Measurements from ENCODE around the gene WDPCP. TPM values are rescaled to one million over a fixed set of nuclear protein-coding genes. Genes with fewer than 3 reads are reported as not detected.

Gene WDPCP
- total and polyA plus RNA-seq, 2 of the 13 experiments (the other 11 are each of a cell fraction or from before 2014, with no cell fraction given), result 2.9 to 5.2 TPM

DNA sequence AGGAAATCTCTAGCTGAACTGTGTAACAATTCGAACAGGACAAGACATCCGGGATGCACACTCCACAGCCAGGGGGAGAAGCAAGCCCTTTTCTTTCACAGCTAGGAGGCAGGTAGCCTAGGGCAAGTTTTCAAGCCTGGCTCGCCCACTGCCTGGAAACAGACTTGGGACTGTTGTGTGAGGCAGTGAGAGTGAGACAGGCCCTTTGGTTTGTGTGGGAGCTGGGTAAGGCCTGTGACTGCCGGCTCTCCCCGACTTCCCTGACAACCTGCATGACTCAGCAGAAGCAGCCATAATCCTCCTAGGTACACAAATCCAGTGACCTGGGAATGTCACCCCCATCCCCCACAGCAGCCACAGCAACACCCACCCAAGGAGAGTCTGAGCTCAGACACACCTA lies 179.7 kb downstream of the WDPCP start:
- FAIRE-seq, result no peak
- intact Hi-C loops (cut with micrococcal nuclease; ENCODE audit: unreplicated experiment), result no loop called here
- DNase-seq (ENCODE audit: low spot score), result peak; percentile 12
- H3K9me3 ChIP-seq (ENCODE audit: low read length), result no peaks in the 10 kb centered on the region
- no peaks in the 10 kb centered on the region for H3K27me3 ChIP-seq (ENCODE audit: control insufficient read depth in 1 of 2, insufficient read depth in 2 of 2, low read length in 2 of 2)
- no peak overlapping the region for H3K9ac ChIP-seq (ENCODE audit: insufficient read depth, low read depth, low read length)
- peaks cover 9% of the 10 kb centered on the region for H3K4me1 ChIP-seq (ENCODE audit: insufficient read depth, low read length)
- H4K20me1 ChIP-seq (ENCODE audit: insufficient read depth, low read length), result no peaks in the 10 kb centered on the region
- peak; percentile 52; the same call in 2 of the 3 replicates for ATAC-seq
- H3K27ac ChIP-seq (ENCODE audit: extremely low read length, insufficient read depth, low read length), result no peak overlapping the region
- 100% methylated on average over 2 of the region's 5 CpGs for WGBS (ENCODE audit: low lambda C conversion rate)
- H2AFZ ChIP-seq (ENCODE audit: low read length), result no peak overlapping the region
- POLR2A ChIA-PET, result no interaction called here
- H3K36me3 ChIP-seq (replicated peaks in 1 of 2; ENCODE audit: control insufficient read depth in 1 of 2, insufficient read depth in 2 of 2, low read length in 2 of 2), result no peaks in the 10 kb centered on the region
- no TSS peak for BruUV-seq (replicated peaks)
- CTCF ChIA-PET (ENCODE audit: low intra/inter-chr PET ratio, low total read pairs), result no interaction called here
- no peaks in the 10 kb centered on the region for H3K79me2 ChIP-seq (ENCODE audit: insufficient read depth, low read length)
- H3K4me3 ChIP-seq (replicated peaks in 1 of 3; ENCODE audit: insufficient read depth in 1 of 3, low read depth in 2 of 3, low read length in 3 of 3), result no peak overlapping the region
- in situ Hi-C loops (cut with HindIII; ENCODE audit: extremely low pct_ligation_motif_present, low pct_unique_long_range_greater_than_20kb), result no loop called here
- no peak overlapping the region for H3K4me2 ChIP-seq (ENCODE audit: low read depth, low read length)
- no peak for TF ChIP-seq ZSCAN12 (CRISPR knock-in tag; IDR thresholded peaks at IDR 0.05)
- TF ChIP-seq GFI1 (CRISPR knock-in tag; IDR thresholded peaks at IDR 0.05; ENCODE audit: borderline replicate concordance), result no peak
- no peak for TF ChIP-seq ZMYM3 (CRISPR knock-in tag; IDR thresholded peaks at IDR 0.05)
- no peak for TF ChIP-seq HNF4G (IDR thresholded peaks at IDR 0.05; ENCODE audit: borderline replicate concordance, low read depth, low read length)
- TF ChIP-seq HNF4G (CRISPR knock-in tag; IDR thresholded peaks at IDR 0.05; ENCODE audit: borderline replicate concordance, low read depth), result no peak
- TF ChIP-seq SRSF4 (IDR thresholded peaks at IDR 0.05; ENCODE audit: low read depth, low read length, poor library complexity, severe bottlenecking), result no peak
- TF ChIP-seq HDAC6 (IDR thresholded peaks at IDR 0.05; ENCODE audit: low read depth, low read length), result no peak
- TF ChIP-seq POGZ (CRISPR knock-in tag; IDR thresholded peaks at IDR 0.05), result 0 out of 2 replicates have a peak, but pooled peaks have one; percentile 17
- TF ChIP-seq FOSL2 (CRISPR knock-in tag; IDR thresholded peaks at IDR 0.05), result peak; percentile 44; the same call in 1 of the 2 replicates
- TF ChIP-seq RBM39 (IDR thresholded peaks at IDR 0.05; ENCODE audit: low read depth, low read length, poor library complexity, severe bottlenecking), result no peak
- TF ChIP-seq, protein P1, sequence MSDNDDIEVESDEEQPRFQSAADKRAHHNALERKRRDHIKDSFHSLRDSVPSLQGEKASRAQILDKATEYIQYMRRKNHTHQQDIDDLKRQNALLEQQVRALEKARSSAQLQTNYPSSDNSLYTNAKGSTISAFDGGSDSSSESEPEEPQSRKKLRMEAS (IDR thresholded peaks at IDR 0.05), result no peak
- 0 out of 2 replicates have a peak, but pooled peaks have one; percentile 16 for TF ChIP-seq HOMEZ (CRISPR knock-in tag; IDR thresholded peaks at IDR 0.05; ENCODE audit: low read depth)
- peak; percentile 16; the same call in 1 of the 2 replicates for TF ChIP-seq ZNF281 (CRISPR knock-in tag; IDR thresholded peaks at IDR 0.05; ENCODE audit: borderline replicate concordance)
- TF ChIP-seq ZMYM4 (CRISPR knock-in tag; IDR thresholded peaks at IDR 0.05), result peak; percentile 39; the same call in 1 of the 2 replicates
- TF ChIP-seq RBFOX2 (IDR thresholded peaks at IDR 0.05; ENCODE audit: low read depth, low read length), result no peak
- TF ChIP-seq NFE2 (CRISPR knock-in tag; IDR thresholded peaks at IDR 0.05), result peak; percentile 61; the same call in 1 of the 2 replicates
- no peak for TF ChIP-seq SMC3 (IDR thresholded peaks at IDR 0.05; ENCODE audit: low read length)
- TF ChIP-seq ZNF589 (CRISPR knock-in tag; conservative IDR thresholded peaks at IDR 0.05), result no peak
- no peak for TF ChIP-seq ZUFSP (CRISPR knock-in tag; IDR thresholded peaks at IDR 0.05; ENCODE audit: borderline replicate concordance)
- no peak for TF ChIP-seq ZNF543 (CRISPR knock-in tag; IDR thresholded peaks at IDR 0.05)
- peak; percentile 74 for TF ChIP-seq NFE2L2 (IDR thresholded peaks at IDR 0.05; ENCODE audit: low read length)

Data from HepG2 (cell line).